H1 (cell line): ENCODE measurements around the gene KBTBD2. TPM values are rescaled to one million over a fixed set of nuclear protein-coding genes. Genes with fewer than 3 reads are reported as not detected.
A peak's percentile ranks its signal among the peaks of the same experiment; 100 is the strongest.

Experiments
- CTCF ChIA-PET: fragments of 300-600 bp; sonication (Branson Sonifier 250); formaldehyde crosslinking; loops from one replicate; lab custom pipeline; 2021; ENCODE audit not compliant: partially characterized antibody; lab: Charles Lee
- POLR2A ChIA-PET: fragments of 300-600 bp; sonication (Branson Sonifier 250); formaldehyde crosslinking; loops from one replicate; lab custom pipeline; 2021; ENCODE audit warnings: inconsistent platforms; ENCODE audit not compliant: partially characterized antibody; lab: Charles Lee
- DNase-seq, 2 experiments: peaks; one replicate each; pipeline versions ENCODE4 v3.0.0 to v3.0.0-alpha.2; 2010 to 2022; ENCODE audit warnings: low spot score in 2 of 2, low read depth in 1 of 2, mixed read lengths in 1 of 2
- FAIRE-seq: peaks from 2 replicates; lab custom pipeline; 2011; peaks lifted over from hg19 to GRCh38; lab: Jason Lieb, UNC
- H2AFZ ChIP-seq: 2 replicates; pipeline ENCODE4 v1.8.1; 2012; ENCODE audit warnings: low read length, inconsistent platforms
- H2AK5ac ChIP-seq: 2 replicates; pipeline ENCODE4 v1.6.1; 2013; ENCODE audit warnings: low read depth, low read length
- H2BK120ac ChIP-seq: replicated peaks from 2 replicates; pipeline ENCODE3; 2013; ENCODE audit warnings: low read depth, low read length, inconsistent platforms
- H2BK12ac ChIP-seq: 2 replicates; pipeline ENCODE4 v1.6.1; 2013; ENCODE audit warnings: low read depth, low read length
- H2BK15ac ChIP-seq: 2 replicates; pipeline ENCODE4 v1.6.1; 2013; ENCODE audit warnings: low read length
- H2BK20ac ChIP-seq: 2 replicates; pipeline ENCODE4 v1.6.1; 2013; ENCODE audit warnings: low read length
- H2BK5ac ChIP-seq: 2 replicates; pipeline ENCODE4 v1.6.1; 2013; ENCODE audit warnings: low read depth, low read length
- H3K14ac ChIP-seq: 2 replicates; pipeline ENCODE4 v1.6.1; 2013; ENCODE audit warnings: inconsistent platforms; ENCODE audit not compliant: insufficient read length
- H3K18ac ChIP-seq: 2 replicates; pipeline ENCODE4 v1.6.1; 2013; ENCODE audit warnings: low read length; ENCODE audit errors: extremely low read depth
- H3K23ac ChIP-seq: 2 replicates; pipeline ENCODE4 v1.6.1; 2013; ENCODE audit warnings: inconsistent platforms; ENCODE audit not compliant: insufficient read length
- H3K23me2 ChIP-seq: 2 replicates; pipeline ENCODE4 v1.6.1; 2013; ENCODE audit warnings: low read depth, low read length
- H3K27ac ChIP-seq: 2 replicates; pipeline ENCODE4 v1.6.1; 2011; ENCODE audit warnings: low read depth, low read length, inconsistent platforms
- H3K27me3 ChIP-seq, 4 experiments: replicated peaks in 1 of 4; 1 replicate in 1 of 4; 2 replicates in 3 of 4; pipeline versions ENCODE4 v1.6.1 to v1.8.1; 2011 to 2013; ENCODE audit warnings: low read length in 3 of 4, mild to moderate bottlenecking in 3 of 4, inconsistent platforms in 2 of 4, mixed read lengths in 2 of 4, moderate library complexity in 1 of 4; ENCODE audit not compliant: control insufficient read depth in 3 of 4, insufficient read depth in 3 of 4; ENCODE audit errors: extremely low read depth in 1 of 4
- H3K36me3 ChIP-seq, 4 experiments: 2 replicates each; pipeline versions ENCODE4 v1.6.1 to v1.8.1; 2011 to 2013; ENCODE audit warnings: mild to moderate bottlenecking in 4 of 4, low read length in 3 of 4, moderate library complexity in 2 of 4, control low read depth in 1 of 4, inconsistent platforms in 1 of 4; ENCODE audit not compliant: insufficient read depth in 4 of 4, control insufficient read depth in 2 of 4
- H3K4ac ChIP-seq: replicated peaks from 2 replicates; pipeline ENCODE3; 2013; ENCODE audit warnings: low read length, low read depth, mixed read lengths, inconsistent platforms; ENCODE audit not compliant: insufficient read length
- H3K4me1 ChIP-seq, 4 experiments: replicated peaks in 1 of 4; 1 replicate in 1 of 4; 2 replicates in 3 of 4; pipeline versions ENCODE4 v1.6.1 to v1.8.1; 2011 to 2013; ENCODE audit warnings: low read length in 3 of 4, inconsistent platforms in 2 of 4, mixed read lengths in 1 of 4; ENCODE audit not compliant: insufficient read depth in 4 of 4, control insufficient read depth in 3 of 4
- H3K4me2 ChIP-seq, 2 experiments: 2 replicates each; pipeline versions ENCODE4 v1.6.1 to v1.8.1; 2011 to 2013; ENCODE audit warnings: low read depth in 2 of 2, low read length in 2 of 2, control low read depth in 1 of 2, inconsistent platforms in 1 of 2, mild to moderate bottlenecking in 1 of 2; ENCODE audit not compliant: insufficient read depth in 1 of 2
- H3K4me3 ChIP-seq, 4 experiments: fragments of 200-600, 300-600 bp in 1 of 4; sonication (generic), shearing (Covaris generic), sonication (Bioruptor Twin) in 1 of 4; 2 replicates each; pipeline versions ENCODE4 v1.5.1 to v1.8.1; 2011 to 2016; ENCODE audit warnings: low read length in 4 of 4, low read depth in 3 of 4, control low read depth in 2 of 4, inconsistent platforms in 2 of 4, mild to moderate bottlenecking in 2 of 4, mixed read lengths in 1 of 4, moderate library complexity in 1 of 4; ENCODE audit not compliant: insufficient read depth in 2 of 4; ENCODE audit errors: extremely low read depth in 1 of 4
- H3K56ac ChIP-seq: replicated peaks from 2 replicates; pipeline ENCODE3; 2013; ENCODE audit warnings: low read depth, mild to moderate bottlenecking, mixed read lengths, low read length, inconsistent platforms; ENCODE audit not compliant: insufficient read length
- H3K79me1 ChIP-seq: 2 replicates; pipeline ENCODE4 v1.6.1; 2013; ENCODE audit warnings: low read depth, low read length, control low read depth
- H3K79me2 ChIP-seq, 2 experiments: 2 replicates each; pipeline versions ENCODE4 v1.6.1 to v1.8.1; 2012 to 2013; ENCODE audit warnings: low read length in 2 of 2, mild to moderate bottlenecking in 2 of 2, inconsistent platforms in 1 of 2; ENCODE audit not compliant: insufficient read depth in 2 of 2, control insufficient read depth in 1 of 2
- H3K9ac ChIP-seq, 4 experiments: replicated peaks in 1 of 4; 1 replicate in 1 of 4; 2 replicates in 3 of 4; pipeline versions ENCODE4 v1.6.1 to v1.8.1; 2011 to 2013; ENCODE audit warnings: low read depth in 3 of 4, low read length in 3 of 4, control low read depth in 2 of 4, mild to moderate bottlenecking in 2 of 4, moderate library complexity in 2 of 4, inconsistent platforms in 1 of 4; ENCODE audit errors: extremely low read depth in 1 of 4
- H3K9me3 ChIP-seq, 2 experiments: 2 replicates each; pipeline versions ENCODE4 v1.6.1 to v1.8.1; 2012 to 2013; ENCODE audit warnings: mild to moderate bottlenecking in 2 of 2, moderate library complexity in 2 of 2, control low read depth in 1 of 2, inconsistent platforms in 1 of 2, low read depth in 1 of 2, low read length in 1 of 2, mixed read lengths in 1 of 2; ENCODE audit not compliant: insufficient read depth in 2 of 2
- H4K20me1 ChIP-seq, 2 experiments: replicated peaks in 1 of 2; 2 replicates each; pipeline versions ENCODE3 to v1.8.1; 2011 to 2013; ENCODE audit warnings: inconsistent platforms in 2 of 2, low read length in 2 of 2, mild to moderate bottlenecking in 1 of 2; ENCODE audit not compliant: insufficient read depth in 2 of 2, control insufficient read depth in 1 of 2
- H4K5ac ChIP-seq: 2 replicates; pipeline ENCODE4 v1.6.1; 2013; ENCODE audit warnings: low read length, low read depth, mixed read lengths, inconsistent platforms; ENCODE audit not compliant: insufficient read length
- H4K8ac ChIP-seq: 2 replicates; pipeline ENCODE4 v1.8.0; 2013; ENCODE audit warnings: mild to moderate bottlenecking, moderate library complexity, low read length, inconsistent platforms; ENCODE audit not compliant: insufficient read depth; ENCODE audit errors: extremely low read depth
- H4K91ac ChIP-seq: replicated peaks from 2 replicates; pipeline ENCODE3; 2013; ENCODE audit warnings: low read length, mixed read lengths, inconsistent platforms; ENCODE audit not compliant: insufficient read length
- CTCF ChIP-seq, 3 experiments: IDR thresholded peaks; 1 replicate in 2 of 3; 2 replicates in 1 of 3; pipeline versions ENCODE4 v1.5.1 to v1.6.1; 2011; ENCODE audit warnings: low read length in 3 of 3, mild to moderate bottlenecking in 3 of 3, inconsistent platforms in 2 of 3, low read depth in 1 of 3, moderate library complexity in 1 of 3; ENCODE audit not compliant: insufficient read depth in 1 of 3; ENCODE audit errors: control extremely low read depth in 1 of 3
- JUN ChIP-seq: IDR thresholded peaks from 2 replicates; pipeline ENCODE4 v1.6.1; 2011; ENCODE audit warnings: low read depth, mild to moderate bottlenecking, improper control_type of control experiment, low read length
- RAD21 ChIP-seq, 2 experiments: IDR thresholded peaks in 1 of 2; conservative IDR thresholded peaks in 1 of 2; 2 replicates each; pipeline ENCODE4 v1.6.1; 2011; ENCODE audit warnings: low read depth in 2 of 2, low read length in 2 of 2, improper control_type of control experiment in 1 of 2, inconsistent platforms in 1 of 2, mild to moderate bottlenecking in 1 of 2, moderate library complexity in 1 of 2
- WGBS, 2 experiments: shearing (Covaris generic) in 1 of 2; methylation state at CpG; one replicate each; pipeline versions ENCODE4 v1.1.6 to v1.1.7; 2013 to 2015; ENCODE audit warnings: low lambda C conversion rate in 2 of 2, mixed read lengths in 2 of 2, inconsistent platforms in 1 of 2, low coverage in 1 of 2, missing lambda C conversion rate in 1 of 2; ENCODE audit not compliant: insufficient replicate concordance in 2 of 2, insufficient coverage in 1 of 2, insufficient read length in 1 of 2; ENCODE audit errors: extremely low coverage in 1 of 2, missing lambda C conversion rate in 1 of 2; 5-methylcytosine and 5-hydroxymethylcytosine counted together
- polyA plus RNA-seq, 7 experiments: library from polyadenylated mRNA; depleted of rRNA in 3 of 7; stranded (reverse) in 5 of 7; unstranded in 2 of 7; fragments of >200 nt in 5 of 7; fragments of 200-250 nt in 2 of 7; gene quantifications; 1 replicate in 5 of 7; 2 replicates in 1 of 7; 4 replicates in 1 of 7; pipeline versions ENCODE4 v1.2.1 to v1.2.3, GENCODE V29; 2011 to 2013; ENCODE audit warnings: missing spikeins in 2 of 7, mixed read lengths in 2 of 7
- total RNA-seq: library from RNA; stranded (reverse); fragmentation: NEBNext Ultra II Directional; extraction: Animal tissue kit (Norgen Biotek cat#: 25700); gene quantifications from 2 replicates; pipeline ENCODE4 v1.2.1, GENCODE V29; 2021

KBTBD2 gene
- total and polyA plus RNA-seq, 2 of the 8 experiments (the other 6 are each of a cell fraction or from before 2014, with no cell fraction given), result 13.1 to 25.7 TPM

DNA sequence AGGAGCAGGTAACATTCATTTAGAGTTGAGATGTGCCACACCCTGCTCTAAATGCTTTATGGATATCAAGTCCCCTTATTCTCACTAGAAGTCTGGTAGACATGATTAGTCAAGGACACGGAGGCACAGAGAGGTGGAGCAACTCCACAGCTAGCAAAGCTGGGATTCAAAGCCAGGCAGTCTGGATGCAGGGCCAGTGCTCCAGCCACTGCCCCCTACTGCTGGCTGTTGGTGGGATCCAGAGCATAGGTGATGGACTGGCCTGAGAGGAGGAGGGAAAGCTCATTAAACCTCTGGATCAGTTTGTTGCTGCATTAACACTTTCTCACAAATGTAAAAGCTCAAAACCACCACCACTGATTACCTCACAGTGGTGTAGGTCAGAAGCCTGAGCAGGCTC is 22.6 kb upstream of the KBTBD2 start:
- H3K23me2 ChIP-seq, result no peaks in the 10 kb centered on the region
- H2BK120ac ChIP-seq, result no peak overlapping the region
- ChIA-PET CTCF (interaction anchor here (0.9 to 1.6 kb wide), 5 partner anchors 11 to 39 kb away, joined by 3 to 4 read pairs (median 4); partner anchors contain the start of gene KBTBD2), POLR2A (no interaction called here)
- no peaks in the 10 kb centered on the region for H3K79me2 ChIP-seq
- FAIRE-seq (no peak), DNase-seq (no peak)
- no peaks in the 10 kb centered on the region for H3K9me3 ChIP-seq
- H3K9ac ChIP-seq, result no peak overlapping the region
- no peak overlapping the region for H3K14ac ChIP-seq
- H2AFZ ChIP-seq, result no peak overlapping the region
- H3K4me2 ChIP-seq, result no peak overlapping the region
- H3K4me3 ChIP-seq, result no peak overlapping the region
- no peak overlapping the region for H2BK15ac ChIP-seq
- H3K27me3 ChIP-seq, result no peaks in the 10 kb centered on the region
- no peak overlapping the region for H3K23ac ChIP-seq
- H4K20me1 ChIP-seq, result peaks cover 0 to 1% of the 10 kb centered on the region in 2 experiments
- no peak overlapping the region for H3K4ac ChIP-seq
- WGBS, 2 experiments, result 57% methylated on average over 1 of the region's 1 CpG; no CpG with 5 or more reads in 1 of the 2 experiments
- no peak overlapping the region for H2BK20ac ChIP-seq
- H3K79me1 ChIP-seq, result no peaks in the 10 kb centered on the region
- no peaks in the 10 kb centered on the region for H3K4me1 ChIP-seq
- no peak overlapping the region for H2AK5ac ChIP-seq
- H4K8ac ChIP-seq, result no peak overlapping the region
- H4K91ac ChIP-seq, result no peak overlapping the region
- TF ChIP-seq RAD21 (IDR thresholded peaks at IDR 0.05 in 1 of 2, conservative IDR thresholded peaks at IDR 0.05 in 1 of 2; ENCODE audit: low read depth in 2 of 2, low read length in 2 of 2) (peak in 1 of 2 experiments; percentile 31; a peak in 1 of 4 replicates), JUN (no peak), CTCF (IDR thresholded peaks at IDR 0.05; ENCODE audit: control extremely low read depth in 1 of 3, insufficient read depth in 1 of 3, low read depth in 1 of 3, low read length in 3 of 3) (peak in 2 of 3 experiments; percentile 33 to 38; a peak in 2 of 4 replicates)
- H4K5ac ChIP-seq, result no peak overlapping the region
- H3K36me3 ChIP-seq, result no peaks in the 10 kb centered on the region
- H2BK5ac ChIP-seq, result no peak overlapping the region
- H3K18ac ChIP-seq, result no peak overlapping the region
- H3K27ac ChIP-seq, result no peak overlapping the region
- H3K56ac ChIP-seq, result no peak overlapping the region
- H2BK12ac ChIP-seq, result no peak overlapping the region
